Pulmonary artery endothelial cell (primary cell): Measurements from ENCODE around the gene CDIP1. TPM values are rescaled to one million over a fixed set of nuclear protein-coding genes. Genes with fewer than 3 reads are reported as not detected.
"Not testable (repeated sequence)": the region's sequence is repeated elsewhere in the genome, so short reads cannot be mapped to it uniquely, and the experiment has no call there.

ENCODE experiments used
- DNase-seq: peaks from one replicate; pipeline ENCODE4 v3.0.0-alpha.2; 2011; ENCODE audit warnings: low read depth, low spot score
- total RNA-seq: library from RNA; depleted of rRNA; stranded (reverse); fragments of >200 nt; gene quantifications from 2 replicates; pipeline ENCODE4 v1.2.3, GENCODE V29; 2014

The CDIP1 gene
- total RNA-seq = 12.1 and 15.2 TPM in 2 replicates

GRCh38 chr16:4538350-4539235 lies at the start of gene CDIP1:
TSS of gene CDIP1 (minus strand) at chr16:4538773. CDS start at chr16:4514130, 24,643 bp downstream.
- peak; percentile 83 for DNase-seq

- DNase-seq = no peak
Observed at GRCh38 chr16:4586291-4586690, 47.7 kb upstream of the CDIP1 start.

GRCh38 chr16:4583906-4584305 lies 45.3 kb upstream of the CDIP1 start:
- no peak for DNase-seq

- DNase-seq = no peak
Observed at GRCh38 chr16:4580250-4580649, 41.7 kb upstream of the CDIP1 start.

- DNase-seq = no peak
Observed at GRCh38 chr16:4578961-4579530, 40.5 kb upstream of the CDIP1 start.

GRCh38 chr16:4576008-4576407 lies 37.4 kb upstream of the CDIP1 start:
- DNase-seq = no peak

- no peak for DNase-seq
Observed at GRCh38 chr16:4574919-4575705, 36.5 kb upstream of the CDIP1 start.

- DNase-seq = not testable (repeated sequence)
Observed at GRCh38 chr16:4573926-4574325, 35.4 kb upstream of the CDIP1 start.

GRCh38 chr16:4572715-4573114 lies 34.1 kb upstream of the CDIP1 start:
- no peak for DNase-seq

GRCh38 chr16:4570688-4571321 lies 32.2 kb upstream of the CDIP1 start:
- no peak for DNase-seq

- DNase-seq = no peak
Observed at GRCh38 chr16:4570086-4570485, 31.5 kb upstream of the CDIP1 start.

GRCh38 chr16:4566144-4566543 lies 27.6 kb upstream of the CDIP1 start:
- no peak for DNase-seq

- no peak for DNase-seq
Observed at GRCh38 chr16:4564661-4565267, 26.2 kb upstream of the CDIP1 start.

GRCh38 chr16:4561596-4561995 lies 23.0 kb upstream of the CDIP1 start:
- DNase-seq = no peak

GRCh38 chr16:4557973-4558372 lies 19.4 kb upstream of the CDIP1 start:
- no peak for DNase-seq

- no peak for DNase-seq
Observed at GRCh38 chr16:4556580-4556979, 18.0 kb upstream of the CDIP1 start.

GRCh38 chr16:4556112-4556511 lies 17.5 kb upstream of the CDIP1 start, which contains the start of gene C16orf96:
TSS of gene C16orf96 (plus strand) at chr16:4556340. CDS start at chr16:4556490, 150 bp downstream.
- DNase-seq = no peak

GRCh38 chr16:4552541-4552940 lies 14.0 kb upstream of the CDIP1 start:
- DNase-seq = no peak

GRCh38 chr16:4550591-4550990 lies 12.0 kb upstream of the CDIP1 start:
- DNase-seq = no peak

- DNase-seq = no peak
Observed at GRCh38 chr16:4548124-4548523, 9.6 kb upstream of the CDIP1 start.

- DNase-seq = no peak
Observed at GRCh38 chr16:4544473-4544872, 5.9 kb upstream of the CDIP1 start.
